ENCODE data around the gene PHAF1.

- no peak for TF ChIP-seq REST (IDR thresholded peaks at IDR 0.05; ENCODE audit: insufficient read depth in 1 of 2, low read depth in 2 of 2, low read length in 1 of 2)
- TF ChIP-seq CTCF (IDR thresholded peaks at IDR 0.05): no peak
- TF ChIP-seq POLR2AphosphoS5 (IDR thresholded peaks at IDR 0.05; ENCODE audit: low read depth, low read length): no peak
Measured at GRCh38 chr16:67163999-67164558, 54.3 kb downstream of the PHAF1 start.

Data from Panc1 (cell line).